ENCODE measurements around the gene MC1R. TPM values are rescaled to one million over a fixed set of nuclear protein-coding genes. Genes with fewer than 3 reads are reported as not detected.

Gene MC1R
- total RNA-seq, 6 experiments from 2014 or later: 2.1 to 3.2 (median 3.0) TPM

DNA sequence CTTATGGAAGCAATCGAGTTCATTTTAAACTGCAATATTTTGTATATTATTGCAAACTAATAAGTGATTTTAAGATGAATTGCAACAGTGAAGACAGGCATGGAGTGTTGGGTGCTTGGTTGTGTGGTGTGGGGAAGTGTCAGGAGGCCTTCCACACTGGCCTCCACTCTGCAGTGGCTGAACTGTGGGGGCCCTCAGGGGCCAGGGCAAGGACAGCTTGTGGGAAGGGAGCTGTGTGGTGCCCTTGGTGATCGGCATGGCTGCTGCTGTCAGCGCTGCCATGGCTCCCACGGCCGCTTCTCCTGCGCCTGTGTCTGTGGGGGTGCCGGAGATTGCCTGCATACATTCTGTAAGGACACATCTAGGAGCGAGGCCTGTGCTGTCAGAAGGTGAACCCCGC, 26.0 kb upstream of the MC1R start:
- peaks cover 7% of the 10 kb centered on the region for H3K36me3 Mint-ChIP-seq (ENCODE audit: low read depth)

DNA sequence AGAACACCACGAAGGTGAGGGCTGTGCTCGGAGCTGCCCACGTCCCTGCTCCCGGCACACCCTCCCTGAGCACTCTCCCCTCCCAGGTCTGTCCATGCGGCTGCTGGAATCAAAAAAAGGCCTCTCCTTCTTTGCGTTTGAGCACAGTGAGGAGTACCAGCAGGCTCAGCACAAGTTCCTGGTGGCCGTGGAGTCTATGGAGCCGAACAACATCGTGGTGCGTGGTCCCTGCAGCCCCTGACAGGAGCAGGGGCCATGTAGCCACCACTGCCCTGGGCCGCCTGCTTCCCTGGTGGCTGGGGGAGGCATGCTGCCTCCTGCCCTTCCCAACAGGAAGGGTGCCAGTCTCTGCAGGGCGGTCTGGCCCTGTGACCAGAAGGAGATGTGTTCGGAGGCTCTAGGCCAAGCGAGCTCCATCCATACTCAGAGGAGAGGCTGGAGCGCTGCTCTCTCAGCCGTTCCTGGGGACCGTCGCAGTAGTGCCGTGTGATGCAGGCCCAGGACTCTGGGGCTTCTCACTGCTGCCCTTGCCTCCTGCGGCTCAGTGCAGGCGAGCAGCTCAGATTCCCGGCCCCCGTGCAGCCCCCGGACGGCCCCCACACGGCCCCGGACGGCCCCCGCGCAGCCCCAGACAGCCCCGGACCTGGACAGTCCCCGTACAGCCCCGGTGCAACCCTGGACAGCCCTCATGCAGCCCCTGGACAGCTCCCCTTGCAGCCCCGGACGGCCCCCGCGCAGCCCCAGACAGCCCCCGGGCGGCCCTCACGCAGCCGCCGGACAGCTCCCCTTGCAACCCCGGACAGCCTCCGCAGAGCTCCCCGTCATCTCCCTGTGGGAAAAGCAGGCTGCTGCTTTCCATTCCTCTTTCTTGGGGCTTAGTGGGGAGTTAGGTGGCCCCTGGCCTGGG, 24.8 kb upstream of the MC1R start:
- H3K4me1 Mint-ChIP-seq (ENCODE audit: low read depth): no peaks in the 10 kb centered on the region; the same call in 1 of the 2 replicates
- H3K36me3 Mint-ChIP-seq (ENCODE audit: low read depth): peaks cover 9% of the 10 kb centered on the region; the same call in 1 of the 2 replicates
- no peak overlapping the region for H3K4me3 Mint-ChIP-seq
- DNase-seq: no peak
- no peak overlapping the region for H3K27ac Mint-ChIP-seq
- TF ChIP-seq, protein P1, sequence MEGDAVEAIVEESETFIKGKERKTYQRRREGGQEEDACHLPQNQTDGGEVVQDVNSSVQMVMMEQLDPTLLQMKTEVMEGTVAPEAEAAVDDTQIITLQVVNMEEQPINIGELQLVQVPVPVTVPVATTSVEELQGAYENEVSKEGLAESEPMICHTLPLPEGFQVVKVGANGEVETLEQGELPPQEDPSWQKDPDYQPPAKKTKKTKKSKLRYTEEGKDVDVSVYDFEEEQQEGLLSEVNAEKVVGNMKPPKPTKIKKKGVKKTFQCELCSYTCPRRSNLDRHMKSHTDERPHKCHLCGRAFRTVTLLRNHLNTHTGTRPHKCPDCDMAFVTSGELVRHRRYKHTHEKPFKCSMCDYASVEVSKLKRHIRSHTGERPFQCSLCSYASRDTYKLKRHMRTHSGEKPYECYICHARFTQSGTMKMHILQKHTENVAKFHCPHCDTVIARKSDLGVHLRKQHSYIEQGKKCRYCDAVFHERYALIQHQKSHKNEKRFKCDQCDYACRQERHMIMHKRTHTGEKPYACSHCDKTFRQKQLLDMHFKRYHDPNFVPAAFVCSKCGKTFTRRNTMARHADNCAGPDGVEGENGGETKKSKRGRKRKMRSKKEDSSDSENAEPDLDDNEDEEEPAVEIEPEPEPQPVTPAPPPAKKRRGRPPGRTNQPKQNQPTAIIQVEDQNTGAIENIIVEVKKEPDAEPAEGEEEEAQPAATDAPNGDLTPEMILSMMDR (IDR thresholded peaks at IDR 0.05): no peak
- peaks cover 11% of the 10 kb centered on the region for H3K27me3 Mint-ChIP-seq (ENCODE audit: insufficient read depth)
- H3K9me3 Mint-ChIP-seq: no peaks in the 10 kb centered on the region

More for the DNA sequence above, 26.0 kb upstream of the MC1R start:
- H3K4me3 Mint-ChIP-seq: no peak overlapping the region
- no peaks in the 10 kb centered on the region for H3K9me3 Mint-ChIP-seq
- H3K27ac Mint-ChIP-seq: no peak overlapping the region
- H3K4me1 Mint-ChIP-seq (ENCODE audit: low read depth): no peaks in the 10 kb centered on the region
- peaks cover 7% of the 10 kb centered on the region for H3K27me3 Mint-ChIP-seq (ENCODE audit: insufficient read depth)
- DNase-seq: no peak
- TF ChIP-seq, protein P1 (IDR thresholded peaks at IDR 0.05): no peak

DNA sequence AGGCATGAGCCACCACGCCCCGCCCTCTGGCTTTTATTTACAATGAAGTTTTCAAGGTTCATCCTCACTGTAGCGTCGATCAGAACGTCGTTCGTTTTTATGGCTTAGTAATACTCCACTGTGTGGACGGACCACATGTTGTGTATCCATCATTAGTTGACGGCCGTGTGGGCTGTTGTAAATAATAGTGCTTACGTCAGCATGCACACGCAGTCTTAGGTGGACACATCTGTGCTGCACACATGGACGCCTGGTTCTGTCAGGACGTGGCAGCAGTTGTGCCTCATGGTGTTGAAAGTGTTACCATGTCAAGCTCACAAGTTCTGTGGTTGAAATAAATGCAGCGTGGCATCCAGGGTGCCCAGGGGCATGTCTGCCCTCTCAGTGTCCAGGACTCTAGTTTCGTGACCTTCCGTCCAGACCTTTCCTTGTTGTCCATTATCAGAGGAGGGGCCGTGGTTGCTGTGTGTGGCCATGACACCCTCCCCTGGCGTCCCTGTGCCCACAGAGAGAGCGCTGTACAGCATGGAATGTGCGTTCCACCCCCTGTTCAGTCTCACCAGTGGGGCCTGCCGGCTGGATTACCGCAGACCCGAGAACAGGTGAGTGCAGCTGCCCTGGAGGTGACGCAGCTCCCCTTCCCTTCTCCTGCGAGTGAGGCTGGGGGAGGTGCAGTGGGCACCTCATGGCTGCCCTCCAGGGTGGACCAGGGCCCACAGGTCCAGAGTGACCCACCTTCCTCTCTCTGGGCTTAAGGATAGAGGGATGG, 23.0 kb upstream of the MC1R start:
- H3K27me3 Mint-ChIP-seq (ENCODE audit: insufficient read depth): peaks cover 8% of the 10 kb centered on the region
- H3K4me3 Mint-ChIP-seq: no peak overlapping the region
- peaks cover 25% of the 10 kb centered on the region for H3K36me3 Mint-ChIP-seq (ENCODE audit: low read depth)
- TF ChIP-seq, protein P1 (IDR thresholded peaks at IDR 0.05): no peak
- no peaks in the 10 kb centered on the region for H3K9me3 Mint-ChIP-seq
- H3K27ac Mint-ChIP-seq: no peak overlapping the region
- peaks cover 9% of the 10 kb centered on the region for H3K4me1 Mint-ChIP-seq (ENCODE audit: low read depth)
- DNase-seq: no peak

DNA sequence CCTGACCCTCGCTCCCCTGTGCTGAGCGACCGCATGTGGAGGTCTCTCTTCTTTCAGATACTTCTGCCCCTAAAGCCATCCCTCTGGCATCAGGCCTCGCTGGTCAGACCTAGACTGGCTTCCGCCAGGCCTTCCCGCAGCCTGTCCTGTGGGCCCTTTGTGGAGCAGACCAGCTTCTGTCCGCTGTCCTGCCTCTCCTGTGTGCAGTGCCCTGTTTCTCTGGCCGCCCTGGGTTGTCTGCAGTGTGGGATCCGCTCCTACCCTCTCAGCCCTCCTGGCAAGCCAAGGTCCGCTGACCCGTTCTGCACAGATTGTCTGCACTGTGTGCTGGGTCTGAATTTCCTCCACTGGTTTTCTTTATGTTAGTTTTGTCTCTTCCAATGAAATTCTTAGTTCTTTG, 21.5 kb upstream of the MC1R start:
- H3K27me3 Mint-ChIP-seq (ENCODE audit: insufficient read depth): peaks cover 8% of the 10 kb centered on the region
- H3K36me3 Mint-ChIP-seq (ENCODE audit: low read depth): peaks cover 26% of the 10 kb centered on the region
- H3K27ac Mint-ChIP-seq: no peak overlapping the region
- peaks cover 9% of the 10 kb centered on the region for H3K4me1 Mint-ChIP-seq (ENCODE audit: low read depth)
- TF ChIP-seq, protein P1 (IDR thresholded peaks at IDR 0.05): no peak
- no peak for DNase-seq
- no peak overlapping the region for H3K4me3 Mint-ChIP-seq
- no peaks in the 10 kb centered on the region for H3K9me3 Mint-ChIP-seq

DNA sequence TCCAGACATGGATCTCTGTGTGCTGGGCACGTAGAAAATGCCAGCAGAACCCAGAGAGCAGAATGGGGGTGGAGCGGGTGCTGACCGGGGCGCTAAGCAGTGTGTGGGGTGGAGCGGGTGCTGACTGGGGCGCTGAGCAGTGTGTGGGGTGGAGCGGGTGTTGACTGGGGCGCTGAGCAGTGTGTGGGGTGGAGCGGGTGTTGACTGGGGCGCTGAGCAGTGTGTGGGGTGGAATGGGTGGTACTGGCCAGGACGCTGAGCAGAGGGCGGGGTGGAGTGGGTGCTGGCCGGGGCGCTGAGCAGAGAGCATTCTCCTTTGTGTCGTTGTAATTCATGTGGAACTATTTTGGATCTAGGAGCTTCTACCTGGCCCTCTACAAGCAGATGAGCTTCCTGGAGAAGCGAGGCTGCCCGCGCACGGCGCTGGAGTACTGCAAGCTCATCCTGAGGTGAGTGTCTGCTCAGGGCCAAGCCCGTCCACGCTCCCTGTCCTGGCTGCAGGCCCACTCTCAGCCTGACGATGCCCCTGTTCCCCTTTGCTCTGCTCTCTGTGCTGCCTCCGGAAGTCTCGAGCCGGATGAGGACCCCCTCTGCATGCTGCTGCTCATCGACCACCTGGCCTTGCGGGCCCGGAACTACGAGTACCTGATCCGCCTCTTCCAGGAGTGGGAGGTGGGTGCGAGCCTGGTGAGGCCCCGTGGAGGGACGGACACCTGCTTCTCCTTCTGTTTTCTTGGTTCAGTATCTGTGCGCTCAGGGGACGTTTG, 20.3 kb upstream of the MC1R start:
- no peak for DNase-seq
- Mint-ChIP-seq H3K27ac (no peak overlapping the region; the same call in 1 of the 2 replicates), H3K9me3 (no peaks in the 10 kb centered on the region), H3K27me3 (ENCODE audit: insufficient read depth) (peaks cover 11% of the 10 kb centered on the region), H3K36me3 (ENCODE audit: low read depth) (peaks cover 26% of the 10 kb centered on the region), H3K4me1 (ENCODE audit: low read depth) (peaks cover 9% of the 10 kb centered on the region), H3K4me3 (no peak overlapping the region)
- TF ChIP-seq, protein P1 (IDR thresholded peaks at IDR 0.05): no peak

Data from HFFc6 (cell line).